Neutrophil (primary cell): ENCODE data around the gene EXD2.

Experiments
- H3K27ac ChIP-seq: fragments of 200-600 bp; sonication (generic); 2 replicates; pipeline ENCODE4 v1.5.1; 2016; ENCODE audit warnings: mild to moderate bottlenecking, moderate library complexity
- H3K27me3 ChIP-seq: fragments of 200-600 bp; sonication (generic); 2 replicates; pipeline ENCODE4 v1.6.0; 2016; ENCODE audit warnings: mild to moderate bottlenecking
- H3K36me3 ChIP-seq: fragments of 200-600 bp; sonication (generic); 2 replicates; pipeline ENCODE4 v1.5.1; 2017
- H3K4me1 ChIP-seq, 2 experiments: fragments of 200-600 bp in 1 of 2; sonication (generic) in 1 of 2; 1 replicate in 1 of 2; 2 replicates in 1 of 2; pipeline versions ENCODE4 v1.5.1 to v1.6.1; 2013 to 2016; ENCODE audit warnings: low read depth in 1 of 2, low read length in 1 of 2, mild to moderate bottlenecking in 1 of 2, moderate library complexity in 1 of 2; ENCODE audit not compliant: control insufficient read depth in 1 of 2, insufficient read depth in 1 of 2
- H3K4me3 ChIP-seq, 2 experiments: fragments of 200-600 bp in 1 of 2; sonication (generic) in 1 of 2; 1 replicate in 1 of 2; 2 replicates in 1 of 2; pipeline ENCODE4 v1.5.1; 2013 to 2016; ENCODE audit warnings: low read depth in 1 of 2, low read length in 1 of 2, mild to moderate bottlenecking in 1 of 2, moderate library complexity in 1 of 2
- H3K9me3 ChIP-seq: fragments of 200-600 bp; sonication (generic); 2 replicates; pipeline ENCODE4 v1.5.1; 2016
- CTCF ChIP-seq: fragments of 200-600 bp; sonication (generic); IDR thresholded peaks from 2 replicates; pipeline ENCODE4 v1.5.1; 2016; ENCODE audit warnings: antibody characterized with exemption

The EXD2 gene

GRCh38 chr14:69266572-69267345 is 75.5 kb downstream of the EXD2 start:
- TF ChIP-seq CTCF, result no peak
- Histone ChIP-seq H3K9me3 (no peaks in the 10 kb centered on the region), H3K36me3 (no peaks in the 10 kb centered on the region), H3K4me1 (no peaks in the 10 kb centered on the region), H3K27me3 (peaks cover 64% of the 10 kb centered on the region), H3K4me3 (no peak overlapping the region), H3K27ac (no peak overlapping the region)

GRCh38 chr14:69267492-69267891 is 76.2 kb downstream of the EXD2 start:
- Histone ChIP-seq H3K9me3 (no peaks in the 10 kb centered on the region), H3K36me3 (no peaks in the 10 kb centered on the region), H3K4me1 (no peaks in the 10 kb centered on the region), H3K27ac (no peak overlapping the region), H3K27me3 (peaks cover 60% of the 10 kb centered on the region), H3K4me3 (no peak overlapping the region)
- TF ChIP-seq CTCF, result no peak

GRCh38 chr14:69268223-69268622 is 76.9 kb downstream of the EXD2 start:
- Histone ChIP-seq H3K36me3 (no peaks in the 10 kb centered on the region), H3K9me3 (no peaks in the 10 kb centered on the region), H3K4me3 (no peak overlapping the region), H3K27ac (no peak overlapping the region), H3K27me3 (peaks cover 60% of the 10 kb centered on the region), H3K4me1 (no peaks in the 10 kb centered on the region)
- no peak for TF ChIP-seq CTCF

GRCh38 chr14:69268763-69269162 is 77.5 kb downstream of the EXD2 start:
- no peaks in the 10 kb centered on the region for H3K4me1 ChIP-seq
- no peak overlapping the region for H3K27ac ChIP-seq
- TF ChIP-seq CTCF, result no peak
- H3K4me3 ChIP-seq, result no peak overlapping the region
- H3K9me3 ChIP-seq, result no peaks in the 10 kb centered on the region
- peaks cover 60% of the 10 kb centered on the region for H3K27me3 ChIP-seq
- H3K36me3 ChIP-seq, result no peaks in the 10 kb centered on the region

- Histone ChIP-seq H3K27ac (no peak overlapping the region), H3K4me1 (no peaks in the 10 kb centered on the region), H3K9me3 (no peaks in the 10 kb centered on the region), H3K4me3 (no peak overlapping the region), H3K27me3 (peaks cover 60% of the 10 kb centered on the region), H3K36me3 (no peaks in the 10 kb centered on the region)
- TF ChIP-seq CTCF, result no peak
These were observed 78.1 kb downstream of the EXD2 start for GRCh38 chr14:69269381-69269780.
